Fibroblast of lung (primary cell): Measurements from ENCODE around the gene COL18A1.

Experiments
- EZH2 ChIP-seq: IDR thresholded peaks from 2 replicates; pipeline ENCODE4 v1.5.1; 2012; ENCODE audit warnings: low read length, control low read depth, mild to moderate bottlenecking; ENCODE audit errors: missing control alignments
- TF ChIP-seq, protein P1 (sequence below), 2 donors: IDR thresholded peaks in 1 of 2; conservative IDR thresholded peaks in 1 of 2; 1 replicate in 1 of 2; 2 replicates in 1 of 2; pipeline ENCODE4 v1.5.1; 2011 to 2012; ENCODE audit warnings: low read length in 2 of 2, control low read depth in 1 of 2, inconsistent platforms in 1 of 2, low read depth in 1 of 2, mild to moderate bottlenecking in 1 of 2

DNA sequence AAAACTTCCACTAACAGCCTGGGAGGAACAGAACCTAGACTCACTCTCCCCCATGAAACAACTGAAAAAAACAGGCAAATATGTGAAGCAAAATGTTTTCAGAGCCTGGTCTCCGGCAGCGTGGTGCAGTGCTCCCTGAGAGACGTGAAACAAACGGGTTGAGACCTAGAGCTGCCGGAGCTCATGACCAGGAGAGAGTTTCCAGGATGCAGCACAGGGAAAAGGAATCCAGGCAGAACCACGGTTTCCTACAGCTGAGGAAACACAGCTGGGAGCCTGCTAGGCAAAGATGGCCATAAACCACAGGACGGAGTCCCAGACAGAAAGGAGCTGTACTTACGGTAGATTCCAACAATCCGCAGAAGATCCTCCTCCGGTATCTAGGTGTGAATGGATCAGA is 157.4 kb downstream of the COL18A1 start:
- TF ChIP-seq, protein P1, sequence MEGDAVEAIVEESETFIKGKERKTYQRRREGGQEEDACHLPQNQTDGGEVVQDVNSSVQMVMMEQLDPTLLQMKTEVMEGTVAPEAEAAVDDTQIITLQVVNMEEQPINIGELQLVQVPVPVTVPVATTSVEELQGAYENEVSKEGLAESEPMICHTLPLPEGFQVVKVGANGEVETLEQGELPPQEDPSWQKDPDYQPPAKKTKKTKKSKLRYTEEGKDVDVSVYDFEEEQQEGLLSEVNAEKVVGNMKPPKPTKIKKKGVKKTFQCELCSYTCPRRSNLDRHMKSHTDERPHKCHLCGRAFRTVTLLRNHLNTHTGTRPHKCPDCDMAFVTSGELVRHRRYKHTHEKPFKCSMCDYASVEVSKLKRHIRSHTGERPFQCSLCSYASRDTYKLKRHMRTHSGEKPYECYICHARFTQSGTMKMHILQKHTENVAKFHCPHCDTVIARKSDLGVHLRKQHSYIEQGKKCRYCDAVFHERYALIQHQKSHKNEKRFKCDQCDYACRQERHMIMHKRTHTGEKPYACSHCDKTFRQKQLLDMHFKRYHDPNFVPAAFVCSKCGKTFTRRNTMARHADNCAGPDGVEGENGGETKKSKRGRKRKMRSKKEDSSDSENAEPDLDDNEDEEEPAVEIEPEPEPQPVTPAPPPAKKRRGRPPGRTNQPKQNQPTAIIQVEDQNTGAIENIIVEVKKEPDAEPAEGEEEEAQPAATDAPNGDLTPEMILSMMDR (conservative IDR thresholded peaks at IDR 0.05 in 1 of 2, IDR thresholded peaks at IDR 0.05 in 1 of 2; ENCODE audit: low read depth in 1 of 2, low read length in 2 of 2) = no peak
- TF ChIP-seq EZH2 = no peak
